Omental fat pad (tissue), 4 donors: ENCODE measurements around the gene ROBO1. TPM values are rescaled to one million over a fixed set of nuclear protein-coding genes. Genes with fewer than 3 reads are reported as not detected.

Source experiments
- ATAC-seq: fragments of 150-250 bp; one replicate; pipeline ENCODE4 v1.9.1; 2016; ENCODE audit warnings: mild to moderate bottlenecking, moderate library complexity; ENCODE audit not compliant: low FRiP score
- DNase-seq: peaks from one replicate; pipeline ENCODE4 v3.0.0-alpha.2; 2019; ENCODE audit warnings: low spot score
- CTCF ChIP-seq, 3 donors: fragments of 450-650 bp; IDR thresholded peaks; one replicate each; pipeline ENCODE4 v1.5.1; 2016 to 2017; ENCODE audit warnings: antibody characterized with exemption in 3 of 3, mild to moderate bottlenecking in 3 of 3, moderate library complexity in 2 of 3
- total RNA-seq, 4 donors: library from RNA; depleted of rRNA; stranded (reverse); fragments of >200 nt; gene quantifications; one replicate each; pipeline ENCODE4 v1.1.0, GENCODE V29; 2016

Gene ROBO1
- total RNA-seq, 4 donors from 2014 or later, result 13.7 to 34.2 (median 21.0) TPM

DNA sequence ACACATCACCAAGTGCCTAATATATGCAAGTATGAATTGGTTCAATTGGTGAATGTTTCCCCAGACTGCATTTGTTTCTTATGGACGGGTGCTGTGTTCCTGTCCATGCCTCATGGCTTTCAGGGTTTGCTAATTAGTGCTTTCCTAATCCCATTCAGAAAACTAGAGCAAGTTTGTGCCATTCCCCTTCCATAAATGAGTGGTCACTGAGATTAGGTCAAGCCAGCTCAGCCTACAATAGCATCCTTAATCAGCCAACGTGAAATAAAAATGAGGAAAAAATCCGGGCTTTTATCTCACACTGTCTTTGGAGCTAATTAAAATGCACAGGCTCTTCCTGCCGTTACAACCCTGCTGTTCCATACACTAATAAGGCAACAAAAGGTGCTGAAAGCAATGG, 788.8 kb downstream of the ROBO1 start:
- DNase-seq, result no peak
- no peak for ATAC-seq
- TF ChIP-seq CTCF (IDR thresholded peaks at IDR 0.05), result no peak

- no peak for TF ChIP-seq CTCF (IDR thresholded peaks at IDR 0.05)
- no peak for DNase-seq
- no peak for ATAC-seq
Measured at GRCh38 chr3:78978037-78978436, 789.8 kb downstream of the ROBO1 start.

GRCh38 chr3:78977073-78977472, 790.7 kb downstream of the ROBO1 start:
- no peak for ATAC-seq
- DNase-seq, result no peak
- TF ChIP-seq CTCF (IDR thresholded peaks at IDR 0.05), result no peak

DNA sequence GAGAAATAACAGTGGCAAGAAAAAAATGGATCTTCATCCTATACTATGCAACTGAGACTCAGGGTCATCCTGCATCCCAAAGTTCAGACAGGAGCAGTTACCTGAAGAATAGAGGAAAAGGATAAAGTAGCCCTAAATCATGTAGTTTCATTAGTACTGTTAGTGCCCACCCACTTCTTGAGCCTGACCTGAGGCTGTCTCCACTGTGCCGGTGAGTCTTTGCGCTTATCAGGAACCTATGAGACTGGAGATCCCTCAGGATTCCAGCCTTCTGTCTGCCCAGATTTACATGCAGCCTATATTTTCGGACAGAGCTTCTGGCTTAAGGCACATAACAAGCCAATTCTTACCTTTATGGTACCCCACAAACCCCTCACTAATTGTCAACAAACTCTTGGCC, 791.6 kb downstream of the ROBO1 start:
- DNase-seq (no peak), ATAC-seq (no peak)
- no peak for TF ChIP-seq CTCF (IDR thresholded peaks at IDR 0.05)

DNA sequence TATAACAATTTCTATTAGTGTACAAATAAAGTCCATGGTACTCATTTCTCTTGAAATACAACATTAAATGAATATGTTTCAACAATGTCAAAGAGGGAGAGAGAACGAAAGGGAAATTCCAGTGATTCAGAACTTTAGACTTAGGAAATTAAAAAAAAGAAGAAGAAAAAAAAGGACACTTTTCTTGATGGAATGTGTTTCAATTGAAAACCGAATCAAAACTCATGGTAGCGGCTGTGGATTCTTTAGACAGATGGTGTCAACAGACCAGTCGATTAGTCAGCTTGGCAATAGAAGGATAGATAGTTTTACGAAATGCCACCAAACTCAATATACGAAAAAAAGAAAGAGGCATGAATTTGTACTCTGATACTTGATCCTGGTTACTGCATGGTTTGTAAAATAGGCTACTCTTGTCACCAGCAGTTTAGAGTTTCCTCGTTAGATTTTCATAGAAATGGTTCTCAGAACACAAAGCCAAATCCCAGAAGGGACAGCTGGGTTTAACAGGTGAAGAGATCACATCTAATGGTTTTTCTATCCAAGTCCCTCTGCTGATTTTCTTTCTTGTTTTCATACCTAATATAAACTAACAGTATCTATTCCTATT, 793.5 kb downstream of the ROBO1 start:
- no peak for TF ChIP-seq CTCF (IDR thresholded peaks at IDR 0.05)
- no peak for DNase-seq
- no peak for ATAC-seq

GRCh38 chr3:78972617-78973301, 795.0 kb downstream of the ROBO1 start:
- DNase-seq (no peak), ATAC-seq (no peak)
- TF ChIP-seq CTCF (IDR thresholded peaks at IDR 0.05), result no peak

- no peak for ATAC-seq
- no peak for TF ChIP-seq CTCF (IDR thresholded peaks at IDR 0.05)
- no peak for DNase-seq
Measured at GRCh38 chr3:78970656-78971055, 797.1 kb downstream of the ROBO1 start.
